ENCODE data around the gene TMEM72.

The TMEM72 gene

DNA sequence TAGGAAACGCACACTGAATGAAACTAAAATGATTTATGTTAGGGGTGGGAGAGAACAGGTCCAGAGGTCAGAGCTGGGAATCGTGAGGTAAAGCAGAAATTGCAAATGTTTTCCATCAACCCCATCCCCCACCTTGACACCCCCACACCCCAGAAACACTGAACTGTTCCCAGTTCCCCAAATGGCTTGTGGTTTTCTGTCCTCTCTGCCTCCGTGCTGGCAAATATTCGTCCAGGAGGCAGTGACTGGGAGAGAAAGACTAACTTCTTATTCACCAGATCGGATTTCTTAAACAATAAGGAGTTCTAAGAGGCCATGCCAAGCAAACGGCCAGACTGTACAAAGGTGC lies 47.7 kb downstream of the TMEM72 start:
- no peaks in the 10 kb centered on the region for H3K36me3 ChIP-seq (ENCODE audit: low read length)
- H3K4me3 ChIP-seq (ENCODE audit: insufficient read depth, low read length, poor library complexity, severe bottlenecking): peak overlapping the region; percentile 74
- H3K4me2 ChIP-seq (ENCODE audit: low read depth, low read length, poor library complexity, severe bottlenecking): peak overlapping the region; percentile 95
- no peaks in the 10 kb centered on the region for H4K20me1 ChIP-seq (ENCODE audit: low read depth, low read length)
- H3K9ac ChIP-seq (ENCODE audit: low read length): peak overlapping the region; percentile 63
- H2AFZ ChIP-seq (ENCODE audit: low read depth, low read length, severe bottlenecking): peak overlapping the region; percentile 80
- no peak overlapping the region for H3K27ac ChIP-seq (ENCODE audit: low read depth, low read length)
- TF ChIP-seq, protein P1, sequence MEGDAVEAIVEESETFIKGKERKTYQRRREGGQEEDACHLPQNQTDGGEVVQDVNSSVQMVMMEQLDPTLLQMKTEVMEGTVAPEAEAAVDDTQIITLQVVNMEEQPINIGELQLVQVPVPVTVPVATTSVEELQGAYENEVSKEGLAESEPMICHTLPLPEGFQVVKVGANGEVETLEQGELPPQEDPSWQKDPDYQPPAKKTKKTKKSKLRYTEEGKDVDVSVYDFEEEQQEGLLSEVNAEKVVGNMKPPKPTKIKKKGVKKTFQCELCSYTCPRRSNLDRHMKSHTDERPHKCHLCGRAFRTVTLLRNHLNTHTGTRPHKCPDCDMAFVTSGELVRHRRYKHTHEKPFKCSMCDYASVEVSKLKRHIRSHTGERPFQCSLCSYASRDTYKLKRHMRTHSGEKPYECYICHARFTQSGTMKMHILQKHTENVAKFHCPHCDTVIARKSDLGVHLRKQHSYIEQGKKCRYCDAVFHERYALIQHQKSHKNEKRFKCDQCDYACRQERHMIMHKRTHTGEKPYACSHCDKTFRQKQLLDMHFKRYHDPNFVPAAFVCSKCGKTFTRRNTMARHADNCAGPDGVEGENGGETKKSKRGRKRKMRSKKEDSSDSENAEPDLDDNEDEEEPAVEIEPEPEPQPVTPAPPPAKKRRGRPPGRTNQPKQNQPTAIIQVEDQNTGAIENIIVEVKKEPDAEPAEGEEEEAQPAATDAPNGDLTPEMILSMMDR (IDR thresholded peaks at IDR 0.05; ENCODE audit: insufficient read depth, low read length, poor library complexity, severe bottlenecking): no peak
- no peak for TF ChIP-seq EZH2phosphoT487 (conservative IDR thresholded peaks at IDR 0.05; ENCODE audit: low read length)
- H3K27me3 ChIP-seq (ENCODE audit: low read length): no peaks in the 10 kb centered on the region
- H3K9me3 ChIP-seq (ENCODE audit: insufficient read depth, low read length): no peaks in the 10 kb centered on the region
- H3F3A ChIP-seq (ENCODE audit: insufficient read depth): no peaks in the 10 kb centered on the region
- no peaks in the 10 kb centered on the region for H3K79me2 ChIP-seq (ENCODE audit: insufficient read depth, low read length)
- H3K9me2 ChIP-seq (replicated peaks; ENCODE audit: insufficient read depth, low read length): no peaks in the 10 kb centered on the region

DNA sequence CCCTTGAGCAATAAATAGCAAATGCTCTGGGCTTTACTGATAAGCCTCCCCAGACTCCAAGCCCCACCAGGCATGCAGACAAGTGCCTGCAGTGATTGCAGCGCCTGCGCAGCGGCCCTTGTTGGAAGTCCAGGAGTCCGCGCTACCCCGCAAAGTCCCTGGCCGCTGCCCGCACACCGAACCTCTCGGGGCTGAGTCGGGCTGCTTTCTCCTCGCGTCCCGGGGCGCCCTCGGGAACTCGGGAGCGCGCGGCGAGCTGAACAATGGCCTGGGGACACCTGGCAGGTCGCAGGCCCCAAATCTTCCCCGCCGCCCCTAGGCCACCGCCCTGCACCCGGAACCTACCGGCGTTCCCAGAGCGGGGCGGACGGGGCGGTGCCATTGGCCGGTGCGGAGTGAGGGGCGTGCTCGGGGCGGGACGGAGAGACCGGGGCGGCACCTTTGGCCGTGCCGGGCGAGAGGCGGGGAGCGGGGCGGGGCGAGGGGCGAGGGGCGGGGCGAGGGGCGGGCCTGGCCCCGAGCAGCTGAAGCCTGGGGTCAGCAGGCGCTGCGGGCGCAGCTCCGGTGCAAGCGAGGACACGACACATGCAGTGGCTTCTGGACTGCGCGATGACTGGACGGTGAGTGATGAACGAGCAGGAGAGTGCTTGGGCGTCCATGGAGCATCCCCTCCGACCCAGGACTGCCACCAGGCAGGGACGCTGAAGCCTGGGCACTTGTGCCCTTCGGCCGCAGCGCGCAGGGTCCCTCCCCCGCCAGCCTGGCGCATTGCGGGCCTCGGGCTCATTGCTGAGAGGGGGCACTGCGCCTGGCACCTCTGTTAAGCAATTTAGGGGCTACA lies 48.3 kb downstream of the TMEM72 start, which contains the start of gene RASSF4:
Gene RASSF4, plus strand, starts transcription at position 556 of the 841 bp plus-strand sequence. CDS start 10,401 bp downstream, outside the sequence.
- Histone ChIP-seq H3K79me2 (ENCODE audit: insufficient read depth, low read length) (no peaks in the 10 kb centered on the region), H3K27me3 (ENCODE audit: low read length) (no peaks in the 10 kb centered on the region), H3F3A (ENCODE audit: insufficient read depth) (no peaks in the 10 kb centered on the region), H3K27ac (ENCODE audit: low read depth, low read length) (no peak within 1 kb of the TSS), H3K9me2 (replicated peaks; ENCODE audit: insufficient read depth, low read length) (no peaks in the 10 kb centered on the region), H3K9me3 (ENCODE audit: insufficient read depth, low read length) (no peaks in the 10 kb centered on the region), H3K4me2 (ENCODE audit: low read depth, low read length, poor library complexity, severe bottlenecking) (peak within 1 kb of the TSS; percentile 95), H4K20me1 (ENCODE audit: low read depth, low read length) (no peaks in the 10 kb centered on the region), H3K36me3 (ENCODE audit: low read length) (no peaks in the 10 kb centered on the region), H3K9ac (ENCODE audit: low read length) (peak within 1 kb of the TSS; percentile 63), H2AFZ (ENCODE audit: low read depth, low read length, severe bottlenecking) (peak within 1 kb of the TSS; percentile 80), H3K4me3 (ENCODE audit: insufficient read depth, low read length, poor library complexity, severe bottlenecking) (peak within 1 kb of the TSS; percentile 74)
- TF ChIP-seq, protein P1 (IDR thresholded peaks at IDR 0.05; ENCODE audit: insufficient read depth, low read length, poor library complexity, severe bottlenecking): no peak
- TF ChIP-seq EZH2phosphoT487 (conservative IDR thresholded peaks at IDR 0.05; ENCODE audit: low read length): no peak

DNA sequence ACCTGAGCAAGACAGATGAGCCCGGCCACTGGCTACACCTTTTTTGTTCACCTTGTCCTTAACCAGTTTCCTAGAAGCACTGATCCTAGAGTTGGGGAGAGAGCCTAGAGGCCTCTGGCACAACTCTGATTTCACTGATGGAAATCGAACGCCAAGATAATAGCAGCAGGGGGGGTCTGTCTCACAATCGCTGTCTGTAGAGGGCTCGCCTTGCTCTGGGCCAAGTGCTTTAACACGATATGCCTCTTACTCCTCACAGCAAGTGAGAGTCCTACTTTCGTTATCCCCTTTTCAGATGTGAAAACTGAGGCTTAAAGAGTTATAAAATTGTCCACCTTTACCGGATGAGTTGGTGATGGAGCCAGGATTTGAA lies 48.9 kb downstream of the TMEM72 start:
- TF ChIP-seq, protein P1 (IDR thresholded peaks at IDR 0.05; ENCODE audit: insufficient read depth, low read length, poor library complexity, severe bottlenecking): no peak
- TF ChIP-seq EZH2phosphoT487 (conservative IDR thresholded peaks at IDR 0.05; ENCODE audit: low read length): no peak
- no peaks in the 10 kb centered on the region for H3K9me2 ChIP-seq (replicated peaks; ENCODE audit: insufficient read depth, low read length)
- H2AFZ ChIP-seq (ENCODE audit: low read depth, low read length, severe bottlenecking): no peak overlapping the region

More for the DNA sequence above, 48.9 kb downstream of the TMEM72 start:
- peak overlapping the region; percentile 60 for H3K4me2 ChIP-seq (ENCODE audit: low read depth, low read length, poor library complexity, severe bottlenecking)
- no peaks in the 10 kb centered on the region for H4K20me1 ChIP-seq (ENCODE audit: low read depth, low read length)
- no peaks in the 10 kb centered on the region for H3K27me3 ChIP-seq (ENCODE audit: low read length)
- H3K79me2 ChIP-seq (ENCODE audit: insufficient read depth, low read length): no peaks in the 10 kb centered on the region
- no peaks in the 10 kb centered on the region for H3K36me3 ChIP-seq (ENCODE audit: low read length)
- 0 out of 2 replicates have a peak overlapping the region, but pooled peaks have one; percentile 10 for H3K9ac ChIP-seq (ENCODE audit: low read length)
- no peaks in the 10 kb centered on the region for H3K9me3 ChIP-seq (ENCODE audit: insufficient read depth, low read length)
- H3K27ac ChIP-seq (ENCODE audit: low read depth, low read length): no peak overlapping the region
- H3F3A ChIP-seq (ENCODE audit: insufficient read depth): no peaks in the 10 kb centered on the region
- peak overlapping the region; percentile 40 for H3K4me3 ChIP-seq (ENCODE audit: insufficient read depth, low read length, poor library complexity, severe bottlenecking)

Measured in SU-DHL-6 (cell line).